Activated T-cell treated with anti-CD3 and anti-CD28 coated beads, Interleukin-2, amount 50 U/mL, for 72 hours (primary cell): ENCODE data around the gene HNRNPA1. TPM values are rescaled to one million over a fixed set of nuclear protein-coding genes. Genes with fewer than 3 reads are reported as not detected.

Source experiments
- total RNA-seq, 2 donors: library from RNA; stranded (reverse); gene quantifications; one replicate each; pipeline ENCODE4 v1.2.3, GENCODE V29; 2022

HNRNPA1 gene
- total RNA-seq, 2 donors from 2014 or later = 1,863 to 1,950 TPM

Other genes with a start within 250 kb of the HNRNPA1 start
- not detected for gene HOXC5, start 247.7 kb upstream of the HNRNPA1 start, total RNA-seq
- 1 to 10 TPM in 1 of 2 donors, under 1 TPM in 1; 1.00 to 1.1 TPM for gene HOXC4, start 226.9 kb upstream of the HNRNPA1 start, total RNA-seq
- 10 to 100 TPM; 21.4 to 24.9 TPM for gene SMUG1, start 91.7 kb upstream of the HNRNPA1 start, total RNA-seq
- gene CBX5, start 604 bp upstream of the HNRNPA1 start, total RNA-seq = 100 to 1,000 TPM in 1 of 2 donors, 10 to 100 TPM in 1; 89.4 to 108 TPM
- under 1 TPM in 1 of 2 donors, not detected in 1; 0.19 TPM for gene NFE2, start 20.3 kb downstream of the HNRNPA1 start, total RNA-seq
- gene COPZ1, start 44.4 kb downstream of the HNRNPA1 start, total RNA-seq = 100 to 1,000 TPM; 124 to 135 TPM
- gene GPR84, start 83.8 kb downstream of the HNRNPA1 start, total RNA-seq = 10 to 100 TPM in 1 of 2 donors, 1 to 10 TPM in 1; 3.8 to 16.0 TPM
- 1 to 10 TPM; 1.3 to 2.8 TPM for gene ZNF385A, start 104.0 kb downstream of the HNRNPA1 start, total RNA-seq
- 10 to 100 TPM; 20.6 to 27.4 TPM for gene ITGA5, start 138.5 kb downstream of the HNRNPA1 start, total RNA-seq
- 10 to 100 TPM in 1 of 2 donors, 1 to 10 TPM in 1; 8.5 to 12.4 TPM for gene GTSF1, start 192.9 kb downstream of the HNRNPA1 start, total RNA-seq
- 100 to 1,000 TPM; 124 to 148 TPM for gene NCKAP1L, start 217.0 kb downstream of the HNRNPA1 start, total RNA-seq